Left hindlimb (tissue), 1 donor: ENCODE data around the gene ARHGAP42.
A peak's percentile ranks its signal among the peaks of the same experiment; 100 is the strongest.

ENCODE experiments used
- DNase-seq: peaks from one replicate; pipeline ENCODE4 v3.0.0-alpha.2; 2018

The ARHGAP42 gene

DNA sequence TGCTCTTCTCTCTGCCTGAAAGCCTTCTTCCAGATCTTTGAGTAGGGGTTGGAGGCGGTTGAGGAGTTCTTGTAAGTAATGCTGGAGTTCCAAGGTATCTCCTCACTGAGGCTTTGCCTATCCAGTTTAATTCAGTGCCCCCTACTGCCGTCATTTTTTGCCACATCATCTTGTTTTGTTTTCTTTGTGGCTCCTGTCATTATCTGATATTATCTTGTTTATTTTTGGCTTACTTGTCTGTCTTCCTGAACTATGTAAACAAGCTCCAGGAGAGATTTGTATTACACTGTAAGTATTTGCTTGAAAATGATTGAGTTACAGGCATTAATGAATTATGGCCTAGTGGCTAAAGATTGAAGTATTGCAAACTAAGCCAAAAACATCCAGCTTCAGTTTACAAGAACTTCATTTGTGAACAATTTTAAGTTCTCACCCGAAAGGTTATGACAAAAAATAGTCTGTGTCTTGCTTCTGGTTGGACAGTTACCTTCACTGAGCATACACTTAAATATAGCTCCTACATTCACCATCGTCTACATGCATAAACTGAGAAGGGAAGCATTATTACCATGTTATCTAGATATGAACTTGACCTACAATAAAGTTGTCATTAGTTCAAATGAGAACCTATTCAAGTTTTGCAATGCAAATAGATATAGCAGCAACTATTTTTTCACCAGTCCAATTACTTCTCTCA, 154.8 kb downstream of the ARHGAP42 start:
- DNase-seq, result no peak

DNA sequence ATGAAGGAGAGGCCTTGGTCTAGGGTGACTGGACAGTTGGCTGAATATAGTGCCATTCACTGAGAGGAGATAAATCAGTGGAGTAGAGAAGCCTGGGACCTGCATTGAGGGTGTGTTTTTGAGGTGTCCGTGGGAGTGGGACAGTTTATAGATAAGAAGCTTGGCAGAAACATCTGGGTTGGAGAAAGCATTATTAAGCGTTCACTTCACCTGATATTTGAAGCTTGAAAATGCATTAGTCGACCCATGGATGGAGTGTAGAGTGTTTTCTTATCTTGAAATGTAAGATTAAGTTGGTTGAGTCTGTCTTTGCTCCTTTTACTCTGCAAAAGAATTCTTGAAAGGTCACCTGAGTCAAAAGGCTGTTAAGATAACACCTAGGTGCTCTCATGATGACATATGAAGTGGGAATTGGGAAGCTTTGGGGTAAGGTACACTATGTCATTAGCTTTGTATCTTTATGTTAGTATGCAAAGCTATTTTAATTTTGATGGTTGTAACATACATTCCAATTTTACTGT, 160.7 kb downstream of the ARHGAP42 start:
- no peak for DNase-seq

DNA sequence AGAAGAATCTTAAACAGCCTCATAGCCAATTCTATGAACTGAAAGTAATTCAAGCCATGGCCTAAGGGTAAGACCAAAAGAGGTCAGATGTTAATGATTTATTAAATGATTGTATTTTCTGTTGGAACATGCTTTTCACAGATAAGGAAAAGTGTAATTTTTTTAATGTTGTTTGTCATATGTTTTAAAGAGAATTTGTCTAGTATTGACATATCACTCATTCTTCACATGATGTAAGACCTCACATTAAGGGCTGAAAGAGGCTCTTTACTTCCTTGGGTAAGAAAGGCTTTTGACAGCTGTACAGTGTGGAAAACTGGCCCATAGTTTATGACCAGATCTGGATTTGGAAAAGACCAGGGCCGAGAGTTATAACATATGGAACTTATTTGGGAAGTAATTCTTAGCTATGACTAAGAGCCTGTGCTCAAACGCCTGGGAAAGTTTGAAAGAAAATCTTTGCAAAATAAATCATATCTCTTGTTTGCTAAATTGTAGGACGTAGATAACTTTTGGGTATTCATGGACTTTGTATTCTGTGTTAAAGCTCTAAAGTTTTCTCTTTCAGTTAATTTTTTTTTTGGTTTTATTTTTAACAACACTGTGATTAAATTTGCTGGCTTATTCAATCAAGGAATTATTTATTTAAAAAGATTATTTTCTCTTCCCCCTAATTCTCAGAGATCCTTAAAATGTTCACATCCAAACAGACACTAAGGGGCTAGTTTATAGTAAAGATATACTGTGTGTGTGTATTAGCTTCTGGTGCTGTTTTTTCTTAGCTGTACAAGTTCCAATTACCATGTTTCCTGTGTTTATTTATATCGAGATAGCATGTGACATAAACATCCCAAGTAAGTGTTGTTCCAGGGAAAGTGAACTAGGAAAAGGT, 162.2 kb downstream of the ARHGAP42 start:
- DNase-seq, result no peak

DNA sequence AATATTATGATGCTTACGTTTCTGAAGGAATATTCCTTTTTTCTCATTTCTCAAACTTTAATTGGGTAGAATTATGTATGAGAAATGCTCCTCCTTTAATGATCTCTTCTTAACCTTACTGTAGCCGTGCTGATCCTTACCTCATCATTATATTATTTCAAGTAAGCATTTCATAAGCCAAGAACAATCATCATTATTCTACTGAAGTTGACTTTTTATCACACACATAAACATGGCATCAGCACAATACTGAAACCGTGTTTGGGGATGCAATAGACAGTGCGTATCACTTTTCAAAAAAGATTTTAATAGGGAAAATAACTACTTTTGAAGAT, 162.8 kb downstream of the ARHGAP42 start:
- no peak for DNase-seq

DNA sequence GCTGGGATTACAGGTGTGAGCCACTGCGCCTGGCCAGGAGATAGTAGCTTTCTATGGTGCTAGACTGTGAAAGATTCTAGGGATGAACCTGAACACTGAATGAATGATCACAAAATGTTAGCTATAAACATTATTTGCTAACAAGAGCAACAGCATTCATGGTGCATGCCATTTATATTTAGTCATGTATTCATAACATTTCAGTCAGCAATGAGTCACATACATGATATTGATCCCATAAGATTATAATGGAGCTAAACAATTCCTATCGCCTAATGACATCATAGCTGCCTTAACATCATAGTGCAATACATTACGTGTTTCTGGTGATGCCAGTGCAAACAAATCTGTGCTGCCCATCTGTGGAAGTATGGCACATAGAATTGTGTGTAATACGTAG, 164.1 kb downstream of the ARHGAP42 start:
- DNase-seq, result no peak

DNA sequence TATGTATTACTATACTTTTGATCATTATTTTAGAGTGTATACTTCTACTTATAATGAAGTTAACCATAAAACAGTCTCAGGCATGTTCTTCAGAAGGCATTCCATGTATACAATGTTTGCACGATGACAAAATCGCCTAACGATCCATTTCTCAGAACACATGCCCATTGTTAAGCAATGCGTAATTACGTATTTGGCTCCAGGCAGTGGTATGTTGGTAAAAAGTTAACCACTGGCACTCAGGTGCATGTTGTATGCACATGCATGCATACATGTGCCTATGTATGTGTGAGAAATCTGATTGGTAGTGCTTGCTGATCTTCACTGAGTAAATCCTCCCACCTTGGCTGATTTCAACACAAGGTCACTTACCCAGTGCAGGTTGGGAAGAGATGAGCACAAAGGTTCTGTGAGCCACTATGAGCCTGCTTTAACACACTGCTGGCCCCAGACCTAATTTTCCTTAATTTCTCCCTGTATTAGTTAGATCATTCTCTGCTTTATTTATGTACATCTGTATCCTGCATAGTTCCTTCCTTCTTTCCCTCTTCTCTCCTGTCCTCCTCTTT, 164.6 kb downstream of the ARHGAP42 start:
- DNase-seq, result no peak

DNA sequence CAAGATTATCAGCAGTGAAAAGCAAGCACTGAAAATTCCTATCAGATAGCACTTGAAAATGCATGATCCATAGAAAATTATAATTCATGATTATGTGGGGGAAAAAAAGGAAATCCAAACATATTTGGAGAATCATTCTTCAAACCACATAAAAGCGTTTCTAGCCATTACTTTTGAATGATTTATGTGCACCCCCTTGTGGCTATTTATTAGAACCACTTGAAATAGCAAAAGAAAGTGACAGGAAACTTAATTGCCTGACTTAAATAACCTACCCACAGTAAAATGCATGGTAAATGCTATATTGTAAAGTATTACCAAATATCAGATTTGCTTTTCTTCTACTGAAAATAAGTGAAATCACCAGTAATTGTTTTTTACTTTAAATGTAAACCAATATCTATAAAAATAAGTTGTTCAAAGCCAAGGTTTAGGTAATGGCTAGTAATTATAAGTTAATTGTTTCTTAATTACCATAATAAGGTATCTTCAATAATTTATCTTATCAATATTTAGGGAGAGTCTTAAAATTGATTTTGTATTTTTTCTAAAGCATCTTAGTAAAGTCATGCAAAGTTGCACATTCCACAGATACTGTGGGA, 168.5 kb downstream of the ARHGAP42 start:
- DNase-seq, result no peak

DNA sequence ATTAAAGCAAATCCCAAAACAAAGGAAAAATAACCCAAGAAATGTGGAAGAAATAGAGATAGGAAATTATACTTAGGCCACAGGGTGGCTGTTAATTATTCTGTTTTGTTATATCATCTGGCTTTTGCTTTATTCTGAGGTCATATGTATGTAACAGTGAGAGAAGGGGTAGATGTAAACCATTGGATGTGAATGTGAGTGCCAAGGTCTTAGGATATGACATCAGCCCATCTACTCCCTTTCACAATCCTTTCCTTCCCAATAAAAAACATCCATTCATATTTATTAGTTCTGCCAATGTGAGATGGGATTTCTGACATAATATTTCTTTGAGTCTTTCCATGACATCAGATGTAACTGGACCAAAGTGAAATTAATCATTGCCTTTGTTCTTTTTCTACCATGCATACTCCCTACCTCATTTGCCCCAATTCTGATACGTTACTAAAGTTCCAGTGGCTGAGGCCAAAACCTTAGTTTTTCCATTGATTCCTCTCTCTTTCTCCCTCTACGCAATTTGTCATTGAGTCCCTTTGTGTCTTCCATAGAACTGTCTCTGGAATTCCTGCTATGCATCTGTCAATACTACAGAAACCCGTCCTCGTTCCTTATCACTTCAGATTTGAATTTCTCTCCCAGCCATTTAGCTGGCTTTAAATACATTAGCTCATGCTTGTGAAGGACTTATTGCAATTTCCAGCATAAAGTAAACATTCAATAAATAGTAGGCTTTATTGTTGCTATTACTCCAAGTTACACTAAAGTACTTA, 170.3 kb downstream of the ARHGAP42 start:
- no peak for DNase-seq

DNA sequence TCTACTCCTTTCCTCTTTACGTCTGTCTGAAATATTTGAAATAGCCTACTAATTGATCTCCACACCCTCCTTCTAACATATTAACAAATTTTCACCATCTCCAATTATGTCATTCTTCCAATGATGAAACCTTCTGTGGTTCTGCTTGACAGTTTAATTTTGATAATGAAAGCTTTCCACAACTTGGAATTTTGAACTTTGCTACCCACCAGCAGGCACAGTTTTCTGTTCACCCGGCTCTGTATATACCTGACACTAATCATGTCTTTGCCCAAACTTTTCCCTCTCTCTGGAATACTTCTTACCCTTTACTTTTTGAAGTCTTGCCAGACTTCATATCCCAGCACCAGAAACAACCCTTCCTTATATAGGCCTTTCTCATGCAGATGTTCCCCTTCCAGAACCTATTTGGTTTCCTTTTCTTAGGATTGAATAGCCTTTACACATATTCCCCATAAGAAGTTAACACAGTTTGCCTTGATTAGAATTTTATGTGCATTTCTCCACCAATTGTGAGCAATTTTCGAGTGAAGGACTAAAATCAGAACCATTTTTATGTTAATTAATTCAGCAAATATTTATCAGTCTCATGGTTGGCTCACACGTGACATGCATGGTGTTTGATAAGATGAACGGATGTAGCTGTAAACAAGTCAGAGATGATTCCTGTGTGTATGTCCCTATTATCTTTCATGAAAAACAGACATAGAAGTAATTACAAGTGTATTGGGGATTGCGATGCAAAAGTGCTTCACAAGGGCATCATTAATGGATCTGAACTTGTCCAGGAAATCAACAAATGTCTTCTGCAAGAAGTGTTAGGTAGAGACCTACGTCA, 173.4 kb downstream of the ARHGAP42 start:
- no peak for DNase-seq

DNA sequence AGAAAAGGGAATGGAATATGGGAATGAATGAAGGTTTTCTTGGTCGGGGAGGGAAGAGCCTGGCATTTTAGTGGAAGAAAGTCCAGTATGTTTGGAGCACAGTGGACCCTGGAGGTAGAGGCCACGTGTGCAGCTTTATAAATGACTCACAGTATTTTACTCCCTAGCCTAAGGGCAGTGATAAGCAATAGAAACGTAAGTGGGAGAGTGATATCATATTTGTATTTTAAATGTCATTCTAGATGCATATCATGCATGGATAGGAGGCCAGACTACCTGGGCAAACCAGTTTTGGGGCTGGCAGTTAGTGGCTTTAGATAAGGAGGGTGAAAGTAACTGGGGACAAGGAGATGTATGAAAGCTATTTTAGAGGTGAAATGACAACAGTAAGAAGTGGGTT, 174.1 kb downstream of the ARHGAP42 start:
- DNase-seq, result no peak

DNA sequence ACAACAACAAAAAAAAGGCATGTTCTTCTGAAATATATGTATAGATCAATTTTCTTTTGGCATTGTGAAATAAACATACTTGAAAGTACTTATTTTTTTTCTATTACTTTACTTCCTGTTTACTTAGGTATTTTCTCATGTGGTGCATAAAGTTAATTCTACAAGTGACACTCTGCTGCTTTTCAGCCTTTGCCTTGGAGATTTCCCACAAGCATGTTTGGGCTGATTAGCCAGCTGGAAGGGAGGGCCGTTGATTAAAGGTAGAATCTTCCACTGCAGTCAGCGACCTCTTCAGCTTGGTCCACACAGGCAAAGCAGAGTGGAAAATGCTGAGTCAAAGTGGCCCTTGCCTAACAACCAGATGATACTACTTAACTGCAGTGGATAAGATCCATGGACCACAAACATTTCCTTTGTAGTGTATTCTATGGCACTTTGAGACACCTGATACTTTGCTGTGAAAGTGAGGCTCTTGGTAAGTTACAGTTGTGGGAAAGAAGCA, 176.0 kb downstream of the ARHGAP42 start:
- DNase-seq, result peak; percentile 36

DNA sequence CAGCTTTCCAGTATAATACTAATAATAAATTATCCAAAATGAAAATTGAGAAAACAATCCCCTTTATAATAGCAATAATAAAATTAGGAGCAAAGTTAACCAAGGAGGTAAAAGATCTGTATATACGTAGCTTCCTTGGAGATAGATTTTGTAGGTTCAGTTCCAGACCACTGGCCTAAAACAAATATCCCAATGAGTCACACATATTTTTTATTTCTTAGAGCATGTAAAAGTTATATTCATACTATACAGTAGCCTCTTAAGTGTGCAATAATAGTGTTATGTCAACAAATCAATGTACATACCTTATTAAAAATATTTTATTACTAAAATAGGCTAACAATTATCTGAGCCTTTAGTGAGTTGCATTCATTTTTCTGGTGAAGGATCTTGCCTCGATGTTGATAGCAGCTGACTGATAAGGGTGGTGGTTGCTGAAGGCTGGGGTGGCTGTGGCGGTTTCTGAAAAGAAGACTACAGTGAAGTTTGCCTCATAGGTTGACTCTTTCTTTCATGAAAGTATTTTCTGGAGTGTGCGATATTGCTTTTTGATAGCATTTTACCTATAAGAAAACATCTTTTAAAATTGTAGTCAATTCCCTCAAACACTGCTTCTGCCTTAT, 178.5 kb downstream of the ARHGAP42 start:
- no peak for DNase-seq

DNA sequence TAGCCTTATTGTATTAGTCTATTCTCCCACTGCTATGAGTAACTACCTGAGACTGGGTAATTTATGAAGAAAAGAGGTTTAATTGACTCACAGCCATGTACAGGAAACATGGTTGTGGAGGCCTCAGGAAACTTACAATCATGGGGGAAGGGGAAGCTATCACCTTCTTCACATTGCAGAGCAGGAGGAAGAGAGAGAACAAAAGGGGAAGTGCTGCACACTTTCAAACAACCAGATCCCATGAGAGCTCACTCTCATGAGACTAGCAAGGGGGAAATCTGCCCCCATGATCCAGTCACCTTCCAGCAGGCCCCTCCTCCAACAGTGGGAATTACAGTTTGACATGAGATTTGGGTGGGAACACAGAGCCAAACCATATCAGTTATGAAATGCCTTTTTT, 179.4 kb downstream of the ARHGAP42 start:
- no peak for DNase-seq

DNA sequence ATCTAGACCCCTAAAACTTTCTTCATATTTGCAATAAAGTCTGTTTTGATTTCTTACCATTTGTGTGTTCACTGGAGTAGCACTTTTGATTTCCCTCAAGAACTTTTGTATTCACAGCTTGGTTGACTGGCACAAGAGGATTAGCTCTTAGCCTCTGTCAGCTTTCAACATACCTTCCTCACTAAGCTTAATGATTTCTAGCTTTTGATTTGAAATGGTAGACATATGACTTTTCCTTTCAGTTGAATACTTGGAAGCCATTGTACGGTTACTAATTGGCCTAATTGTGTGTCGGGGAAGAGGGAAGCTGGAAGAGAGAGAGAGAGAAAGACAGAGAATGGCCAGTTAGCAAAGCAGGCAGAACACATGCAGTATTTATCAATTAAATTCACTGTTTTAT, 180.5 kb downstream of the ARHGAP42 start:
- no peak for DNase-seq

DNA sequence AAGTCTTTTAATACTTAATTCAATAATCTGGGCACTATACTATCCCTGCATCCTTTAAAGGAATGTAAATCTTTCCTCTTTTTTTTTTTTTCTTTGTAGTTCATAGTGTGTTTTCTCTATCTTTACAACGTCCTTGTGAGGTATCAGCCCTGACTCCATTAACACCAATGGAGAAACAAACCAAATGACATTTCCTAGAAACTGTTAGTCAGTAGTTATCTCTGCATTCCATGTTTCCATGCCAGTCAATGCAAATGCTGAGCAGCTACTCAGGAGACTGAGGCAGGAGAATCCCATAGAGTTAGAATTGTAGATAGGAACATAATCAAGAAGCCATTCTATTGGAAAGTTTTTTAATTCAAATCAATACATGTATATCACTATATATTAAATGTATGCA, 182.2 kb downstream of the ARHGAP42 start:
- no peak for DNase-seq

DNA sequence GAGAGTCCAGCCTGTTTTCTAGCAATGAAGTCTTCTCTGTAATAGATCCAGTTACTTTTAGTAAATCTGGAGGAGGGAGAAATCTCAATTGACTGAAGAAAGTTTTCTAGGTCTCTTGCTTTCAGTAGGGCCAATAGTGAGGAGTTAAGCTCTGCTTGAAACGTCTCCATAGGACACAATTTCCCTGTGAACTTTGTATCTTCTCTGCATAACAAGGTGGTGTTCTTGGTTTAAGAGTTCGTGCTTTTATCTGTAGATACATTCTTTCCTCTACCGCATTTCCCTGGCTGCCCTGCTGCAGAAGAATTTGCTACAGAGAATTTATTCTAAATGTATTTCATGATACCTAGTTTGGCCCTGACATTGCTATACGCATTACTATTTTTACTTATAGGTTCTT, 183.1 kb downstream of the ARHGAP42 start:
- no peak for DNase-seq

DNA sequence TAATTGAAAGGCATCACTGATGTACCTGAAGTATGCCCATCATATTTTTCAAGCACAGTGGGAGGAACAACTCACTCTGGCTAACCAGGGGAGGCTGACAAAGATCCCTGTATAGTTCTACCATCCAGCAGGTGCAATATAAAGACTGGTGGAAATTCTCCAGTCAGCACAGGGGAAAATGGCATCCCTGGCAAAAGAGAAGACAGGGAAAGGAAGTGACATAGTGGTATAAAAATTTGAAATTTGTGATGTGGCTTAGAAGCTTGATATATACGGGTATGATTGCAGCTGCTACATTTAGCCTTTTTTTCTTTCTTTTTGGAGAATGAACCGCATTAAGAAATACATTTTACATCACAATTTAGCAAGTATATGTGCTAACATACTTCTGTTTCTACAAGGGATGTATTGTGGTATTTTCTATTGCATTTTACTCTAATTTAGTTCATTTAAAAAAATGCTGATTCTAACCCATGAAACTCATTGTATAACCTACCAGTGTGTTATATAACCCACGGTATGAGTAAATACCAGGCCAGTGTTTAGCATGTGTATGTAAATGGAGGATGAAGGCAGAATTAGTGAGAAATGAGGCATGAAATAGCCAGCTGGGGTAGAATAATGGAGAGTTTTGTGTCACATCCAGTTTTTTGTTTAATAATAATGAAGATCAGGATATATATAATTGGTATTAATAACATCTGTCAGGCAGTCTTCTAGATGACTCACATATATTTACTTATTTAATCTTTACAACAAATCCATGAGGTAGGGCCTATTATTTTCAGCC, 186.1 kb downstream of the ARHGAP42 start:
- DNase-seq, result no peak

DNA sequence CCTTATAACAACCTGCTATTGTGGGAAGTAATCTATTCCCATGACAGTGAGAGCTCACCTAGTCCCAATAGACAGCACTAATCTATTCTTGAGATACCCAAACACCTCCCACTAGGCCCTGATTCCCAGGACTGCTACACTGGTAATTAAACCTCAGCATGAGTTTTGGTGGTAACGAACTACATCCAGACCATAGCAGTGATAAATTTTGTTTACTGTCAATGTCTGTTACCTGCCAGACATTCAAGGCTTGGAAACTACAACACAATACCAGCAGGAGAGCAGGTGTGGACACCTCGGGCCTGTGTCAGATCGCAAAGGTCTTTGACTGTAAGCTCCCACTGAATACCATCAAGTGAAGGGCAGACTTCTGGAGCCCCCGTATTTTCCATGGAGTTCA, 187.1 kb downstream of the ARHGAP42 start:
- no peak for DNase-seq

DNA sequence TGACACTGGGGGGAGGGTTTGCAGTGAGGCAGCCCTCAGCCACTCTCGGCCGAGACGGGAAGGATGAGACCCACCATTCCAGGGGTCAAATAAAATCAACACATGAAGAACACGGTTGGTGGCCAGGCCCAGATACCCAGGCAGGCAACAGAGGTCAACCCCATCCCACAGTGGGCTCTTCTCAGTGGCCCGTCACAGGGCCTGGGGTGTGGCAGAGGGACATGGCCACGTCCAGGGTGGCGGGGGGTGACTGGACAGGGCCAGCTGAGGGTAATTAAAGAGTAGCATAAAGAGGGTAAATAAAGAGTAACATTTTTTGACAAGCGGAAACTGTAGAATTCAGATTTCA, 188.4 kb downstream of the ARHGAP42 start:
- DNase-seq, result no peak

DNA sequence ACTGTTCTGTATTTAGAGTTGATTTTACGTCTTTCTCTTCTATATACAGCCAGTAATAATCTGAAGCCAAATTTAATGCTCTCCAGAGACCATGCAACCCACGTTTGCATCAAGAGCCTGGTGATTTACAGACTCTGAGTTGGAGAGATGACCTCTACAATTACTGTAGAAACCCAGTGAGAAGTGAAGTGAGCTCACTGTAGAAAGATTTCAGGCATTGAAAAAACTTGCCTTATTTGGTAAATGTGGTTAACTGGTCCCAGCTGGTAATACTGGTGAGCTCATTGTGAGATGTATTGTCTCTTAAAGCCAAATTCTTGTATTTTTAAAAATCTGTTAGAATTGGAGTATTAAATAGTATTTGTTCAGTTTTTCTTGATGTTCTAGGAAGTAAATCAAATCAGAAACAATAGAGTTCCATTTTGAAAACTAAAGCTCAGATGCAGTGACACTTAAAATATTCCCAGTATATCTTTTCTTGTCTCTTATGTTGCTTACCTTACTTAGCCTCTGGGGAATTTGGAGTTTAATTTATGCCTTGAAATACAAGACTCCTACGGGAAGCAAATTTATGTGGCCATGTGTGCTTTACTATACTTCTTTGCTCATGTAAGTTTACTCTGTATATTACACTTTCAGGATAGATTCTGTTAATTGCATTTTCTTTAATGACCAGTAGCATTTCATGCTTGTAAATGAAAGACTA, 189.9 kb downstream of the ARHGAP42 start:
- DNase-seq, result no peak
